ENCODE data around the gene KSR2.

Gene KSR2

DNA sequence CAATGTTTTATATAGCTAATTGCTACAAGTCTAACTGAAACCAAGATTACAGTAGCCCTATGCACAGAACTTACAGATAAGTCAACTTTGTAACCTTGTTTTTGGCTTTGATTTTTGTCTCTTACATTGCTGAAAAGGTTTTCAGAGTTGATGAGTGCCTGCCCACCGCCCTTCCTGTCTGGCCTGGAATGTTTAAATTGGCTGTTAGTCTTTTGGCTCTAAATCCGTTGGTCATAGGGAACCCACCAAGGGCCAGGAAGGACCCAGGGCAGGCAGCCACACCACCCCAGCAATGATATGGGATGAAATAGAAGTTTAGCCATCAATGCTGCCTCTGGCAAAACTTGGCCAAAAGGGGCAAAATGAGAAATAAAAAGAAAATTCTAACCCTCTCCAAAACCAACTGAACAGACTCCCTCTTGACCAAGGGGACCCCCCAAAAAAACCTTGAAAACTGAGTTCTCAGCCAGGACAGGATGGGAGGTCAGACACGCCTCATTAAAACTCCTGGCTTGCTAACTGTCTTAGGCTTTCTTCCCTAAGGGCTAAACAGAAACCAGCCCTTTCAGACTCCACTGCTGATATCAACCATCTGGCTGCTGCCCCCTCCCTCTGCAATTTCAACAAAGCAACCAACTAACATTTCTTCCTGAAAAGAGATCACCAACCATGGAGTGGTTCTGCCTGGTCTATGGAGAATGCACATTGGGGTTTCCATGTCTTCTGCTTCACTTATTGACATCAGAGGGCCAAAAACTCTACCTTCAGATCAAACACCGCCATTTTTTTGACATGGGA, 365.3 kb downstream of the KSR2 start:
- no peak for DNase-seq

DNA sequence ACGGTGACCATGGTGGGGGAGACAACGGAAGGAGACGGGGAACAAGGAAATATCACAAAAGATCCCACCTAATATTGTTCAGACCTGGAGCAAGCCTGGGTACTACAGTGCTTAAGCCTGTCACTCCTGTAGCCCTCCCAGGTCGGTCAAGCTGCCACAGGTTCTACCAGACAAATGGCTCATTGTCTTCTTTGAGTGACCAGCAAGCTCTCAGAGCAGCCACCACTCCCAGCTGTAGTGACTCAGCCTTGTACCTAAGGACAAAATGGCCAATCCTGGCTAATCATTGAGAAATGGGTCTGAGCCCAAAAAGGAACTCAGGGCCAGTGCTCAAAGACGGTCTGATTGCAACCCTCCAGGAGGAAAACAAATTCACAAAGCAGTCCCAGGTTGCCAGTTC, 368.9 kb downstream of the KSR2 start:
- no peak for DNase-seq

DNA sequence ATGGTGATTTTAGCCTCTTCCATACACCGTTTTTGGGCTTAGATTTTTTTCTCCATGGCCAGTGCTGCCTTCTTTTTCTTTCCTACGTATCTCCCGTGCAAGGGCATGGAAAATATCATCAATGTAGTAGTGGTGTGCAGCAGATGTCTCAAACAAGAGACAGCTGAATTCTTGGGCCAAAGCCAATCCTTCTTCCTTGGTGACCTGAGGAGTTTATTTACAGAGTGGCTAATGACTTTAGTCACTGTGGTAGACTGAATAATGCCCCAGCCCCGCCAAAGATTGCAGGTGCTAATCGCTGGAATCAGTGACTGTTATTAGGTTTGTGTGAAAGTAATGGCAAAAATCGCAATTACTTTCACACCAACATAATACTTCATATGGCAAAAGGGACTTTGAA, 371.8 kb downstream of the KSR2 start:
- DNase-seq: no peak

DNA sequence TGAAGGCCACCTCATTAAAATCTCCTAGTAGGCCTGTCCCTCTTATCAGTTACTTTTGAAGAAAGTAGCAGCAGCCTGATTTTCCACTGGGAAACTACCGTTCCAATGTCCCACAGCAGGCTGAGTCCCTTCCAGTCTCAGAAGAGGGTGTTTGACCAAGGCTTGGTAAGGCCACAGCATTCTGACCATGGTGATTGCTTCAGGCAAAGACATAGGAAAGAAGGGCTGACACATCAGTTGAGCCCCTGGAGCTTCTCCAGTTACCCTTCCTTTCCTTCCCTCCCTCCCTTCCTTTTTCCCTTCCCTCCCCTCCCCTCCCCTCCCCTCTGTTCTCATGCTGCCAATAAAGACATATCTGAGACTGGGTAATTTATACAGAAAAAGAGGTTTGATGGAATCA, 373.0 kb downstream of the KSR2 start:
- DNase-seq: no peak

DNA sequence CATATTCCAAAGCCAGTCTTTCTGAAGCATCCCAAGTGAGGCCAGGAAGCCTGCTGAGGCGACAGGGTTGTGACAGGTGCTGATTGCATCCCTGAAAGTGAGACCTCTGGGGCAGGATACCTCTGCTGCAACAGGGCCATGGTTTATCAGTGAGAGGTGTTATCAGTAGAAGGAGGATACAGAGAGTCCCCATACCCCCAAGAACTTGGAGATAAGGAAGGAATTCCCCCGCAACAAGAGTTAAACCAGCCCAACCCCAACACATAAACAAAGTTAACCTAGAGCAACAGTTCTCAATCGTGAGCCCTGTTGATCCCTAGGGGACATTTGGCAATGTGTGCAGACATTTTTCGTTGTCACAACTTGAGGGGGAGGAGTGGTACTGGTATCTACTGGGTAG, 374.3 kb downstream of the KSR2 start:
- DNase-seq: no peak

DNA sequence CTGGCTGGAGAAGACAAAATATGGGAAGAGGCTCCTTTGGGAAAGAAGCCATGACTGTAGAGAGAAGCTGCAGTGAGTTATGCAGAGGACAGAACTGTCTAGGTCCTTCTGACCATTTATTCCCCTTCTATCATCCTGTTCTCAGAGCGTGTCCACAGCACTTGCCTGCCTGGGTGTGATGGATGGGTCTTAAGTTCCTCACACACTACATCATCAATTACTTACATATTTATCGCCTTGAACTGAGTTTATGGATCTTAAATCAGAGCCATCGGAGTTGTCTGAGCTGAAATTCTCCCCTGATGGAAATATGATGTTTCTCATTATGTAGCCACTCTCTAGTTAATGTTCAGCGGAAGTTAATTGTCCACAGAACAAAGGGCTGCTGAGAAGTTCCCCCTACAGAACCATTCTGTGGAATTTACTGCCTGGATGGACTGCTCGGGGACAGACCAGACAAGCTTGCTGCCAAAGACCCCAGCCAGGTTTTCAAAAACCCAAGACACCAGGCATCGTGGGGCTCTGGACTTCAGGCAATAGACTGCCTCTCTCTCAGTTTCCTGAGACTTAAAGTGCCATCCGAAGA, 374.9 kb downstream of the KSR2 start:
- DNase-seq: no peak

DNA sequence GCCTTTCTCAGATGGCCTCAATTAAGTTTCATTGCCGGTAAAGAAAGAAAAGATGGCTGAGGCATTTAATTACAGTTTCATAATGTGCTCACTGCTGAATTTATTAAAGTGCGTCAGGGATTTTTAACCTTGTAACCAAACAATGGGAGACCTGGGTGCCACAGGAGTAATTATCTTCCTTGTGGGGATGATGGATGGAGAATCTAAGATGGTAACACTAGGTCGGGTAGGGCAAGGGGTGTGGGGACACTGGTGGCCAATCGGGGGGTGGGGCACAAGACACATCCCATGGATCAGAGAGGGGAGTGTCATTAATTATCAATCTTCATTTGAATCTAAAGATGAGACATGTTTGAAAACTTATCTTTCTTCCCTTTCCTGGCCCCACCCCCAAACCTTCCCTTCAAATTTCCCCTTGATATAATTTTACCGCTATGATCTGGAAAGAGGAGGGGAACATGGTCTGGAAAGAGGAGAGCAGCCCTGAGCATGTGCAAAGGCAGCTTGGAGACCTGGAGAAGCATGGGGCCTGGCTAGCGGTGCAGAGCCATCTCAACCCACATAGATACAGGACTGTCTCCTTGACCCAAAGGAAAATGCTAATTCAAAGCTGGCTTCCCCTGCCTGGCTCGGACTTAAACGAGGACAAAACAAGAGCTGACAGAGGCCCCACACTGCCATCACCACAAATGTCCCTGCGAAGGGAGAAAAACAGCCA, 376.0 kb downstream of the KSR2 start:
- no peak for DNase-seq

DNA sequence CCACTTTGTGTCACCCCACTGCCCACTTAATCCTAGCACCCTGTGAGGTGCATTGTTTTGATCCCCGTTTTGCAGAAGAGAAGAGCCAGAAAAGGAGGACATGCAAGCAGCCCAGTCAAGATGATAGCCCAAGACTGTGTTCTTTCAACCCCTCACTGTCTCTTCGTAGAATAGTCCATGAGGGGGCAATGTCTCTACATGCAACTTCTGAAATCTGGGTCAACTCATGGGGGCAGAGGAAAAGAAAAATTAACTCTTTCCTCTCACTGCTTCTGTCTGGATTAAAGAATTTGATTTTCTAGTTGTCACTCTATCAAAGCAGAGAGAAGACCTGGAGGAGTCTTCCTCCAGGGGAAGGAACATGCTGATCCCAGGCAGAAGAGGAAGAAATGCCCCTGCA, 377.8 kb downstream of the KSR2 start:
- DNase-seq: no peak

DNA sequence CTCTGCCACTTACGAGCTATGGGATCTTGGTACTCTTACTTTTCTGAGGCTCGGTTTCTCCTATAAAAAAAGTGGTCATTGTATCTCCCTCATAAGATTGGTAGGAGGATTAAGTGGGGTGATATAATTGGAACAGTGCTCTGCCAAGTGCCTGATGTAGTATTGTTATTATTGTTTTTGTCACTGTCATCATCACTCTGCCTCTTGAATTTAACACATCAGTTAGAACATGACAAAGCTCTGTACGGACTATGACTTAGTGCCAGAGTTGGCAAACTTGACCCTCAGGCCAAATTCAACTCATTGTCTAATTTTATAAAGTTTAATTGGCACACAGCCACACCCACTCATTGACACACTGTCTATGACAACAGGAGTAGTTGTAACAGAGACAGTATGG, 378.4 kb downstream of the KSR2 start:
- no peak for DNase-seq

DNA sequence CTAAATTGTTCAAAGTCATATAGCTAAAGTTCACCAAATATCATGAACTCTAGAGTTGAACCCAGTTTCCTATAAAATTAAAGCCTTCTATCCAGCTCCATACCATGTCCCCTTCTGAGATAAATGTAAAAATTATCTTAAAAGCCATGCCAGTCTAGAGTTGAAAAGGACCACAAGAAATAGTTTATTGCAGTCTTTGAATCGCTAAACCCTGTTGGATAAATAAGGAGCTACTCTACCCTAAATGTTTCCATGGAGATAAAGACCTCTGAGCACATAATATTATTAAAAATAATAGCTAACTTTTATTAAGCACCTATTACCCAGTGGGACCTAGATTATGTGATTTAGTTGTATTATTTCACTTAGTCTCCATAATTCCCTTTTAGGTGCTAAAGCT, 379.8 kb downstream of the KSR2 start:
- no peak for DNase-seq

DNA sequence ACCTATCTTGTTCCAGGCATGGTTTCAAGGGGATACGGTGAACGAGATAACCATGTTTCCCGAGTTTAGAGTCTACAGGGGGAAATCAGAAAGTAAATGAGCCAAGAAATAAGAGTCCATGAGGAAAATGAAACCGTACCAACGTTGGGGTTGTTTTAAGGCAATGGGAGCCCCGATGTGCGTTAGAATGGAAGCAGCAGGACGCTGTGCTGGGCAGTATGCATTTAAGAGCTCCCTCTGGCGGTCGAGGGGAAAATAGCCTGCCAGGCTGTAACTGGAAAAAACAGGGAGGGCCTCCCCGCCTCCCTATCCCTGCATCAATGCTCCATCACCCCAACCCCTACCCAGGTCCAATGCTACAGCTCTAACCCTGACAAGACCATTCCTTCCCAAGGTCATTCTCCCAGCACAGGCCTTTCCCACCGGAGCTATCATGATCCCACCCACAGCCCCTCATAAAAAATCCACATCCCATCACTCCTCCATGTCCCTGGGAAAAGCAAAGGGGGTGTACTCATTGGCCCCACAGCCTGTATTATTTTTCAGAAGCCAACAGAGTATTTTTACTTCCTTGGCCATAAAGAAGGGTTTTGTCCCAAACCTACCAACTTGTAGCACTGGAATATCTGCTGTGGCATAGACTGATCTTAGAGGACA, 381.0 kb downstream of the KSR2 start:
- no peak for DNase-seq

DNA sequence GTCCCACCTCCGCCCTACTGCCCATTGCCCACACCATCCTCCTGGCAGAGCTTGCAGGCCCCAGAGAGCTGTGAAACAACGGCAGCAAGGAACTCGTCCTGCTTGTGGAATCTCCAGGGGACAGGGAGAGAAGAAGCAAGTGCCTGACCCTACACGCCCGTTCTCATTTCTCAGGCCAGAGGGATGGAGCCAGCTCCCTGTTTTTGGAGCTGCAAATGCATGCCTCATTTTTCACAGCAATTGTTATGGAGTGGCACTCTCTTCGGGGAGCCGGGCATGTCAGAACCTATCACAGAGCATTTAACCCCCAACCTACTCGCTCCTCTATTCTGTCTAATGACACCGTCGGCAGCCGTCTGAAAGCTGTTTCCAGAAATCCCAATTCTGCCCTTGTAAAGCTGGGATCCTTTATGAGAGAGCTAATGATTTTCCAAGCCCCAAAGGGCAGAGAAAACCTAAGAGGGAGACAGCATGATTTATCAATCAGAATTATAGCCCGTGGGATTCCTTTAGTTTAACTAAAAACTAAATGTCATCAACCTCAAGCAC, 385.0 kb downstream of the KSR2 start:
- no peak for DNase-seq

DNA sequence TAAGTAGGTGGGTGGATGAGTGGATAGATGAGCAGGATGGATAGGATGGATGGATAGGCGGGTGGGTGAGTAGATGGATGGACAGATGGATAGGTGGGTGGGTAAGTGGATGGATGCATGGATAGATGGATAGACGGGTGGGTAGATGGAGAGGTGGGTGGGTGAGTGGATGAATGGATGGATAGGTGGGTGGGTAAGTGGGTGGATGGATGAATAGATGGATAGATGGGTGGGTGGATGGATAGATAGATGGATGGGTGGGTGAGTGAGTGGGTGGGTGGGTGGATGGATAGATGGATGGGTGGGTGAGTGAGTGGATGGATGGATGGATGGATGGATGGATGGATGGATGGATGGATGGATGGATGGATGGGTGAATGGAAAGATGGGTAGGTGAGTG, 385.7 kb downstream of the KSR2 start:
- no peak for DNase-seq

DNA sequence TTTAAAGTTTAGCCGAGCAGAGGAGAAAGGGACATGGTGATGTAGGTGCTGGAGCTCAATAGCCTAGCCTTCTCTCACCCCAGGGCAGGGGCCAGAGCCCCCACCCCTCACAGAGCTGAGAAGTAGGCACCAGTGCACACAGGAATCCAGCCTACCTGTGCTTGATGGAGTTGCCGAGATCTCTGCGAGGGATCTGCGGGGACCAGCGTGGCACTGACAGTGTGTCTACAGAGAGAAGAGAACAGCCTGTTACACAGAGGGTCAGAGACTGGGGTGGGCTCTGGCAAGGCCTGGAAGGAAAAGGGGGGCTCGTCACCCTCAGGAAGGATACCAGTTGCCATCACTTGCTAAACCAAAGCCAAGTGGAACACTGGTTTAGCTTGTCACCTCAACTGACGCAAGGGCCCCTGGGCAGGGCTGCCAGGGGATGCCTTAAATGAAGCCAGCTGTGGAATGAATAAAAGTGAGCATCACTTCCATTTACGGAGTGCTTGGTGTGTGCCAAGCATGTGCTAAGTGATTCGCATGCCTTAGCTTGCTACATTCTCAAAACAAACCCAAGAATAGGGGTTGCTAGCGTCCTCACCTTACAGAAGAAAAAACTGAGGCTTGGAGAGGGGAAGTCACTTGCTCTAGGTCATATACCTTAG, 386.5 kb downstream of the KSR2 start:
- DNase-seq: no peak

DNA sequence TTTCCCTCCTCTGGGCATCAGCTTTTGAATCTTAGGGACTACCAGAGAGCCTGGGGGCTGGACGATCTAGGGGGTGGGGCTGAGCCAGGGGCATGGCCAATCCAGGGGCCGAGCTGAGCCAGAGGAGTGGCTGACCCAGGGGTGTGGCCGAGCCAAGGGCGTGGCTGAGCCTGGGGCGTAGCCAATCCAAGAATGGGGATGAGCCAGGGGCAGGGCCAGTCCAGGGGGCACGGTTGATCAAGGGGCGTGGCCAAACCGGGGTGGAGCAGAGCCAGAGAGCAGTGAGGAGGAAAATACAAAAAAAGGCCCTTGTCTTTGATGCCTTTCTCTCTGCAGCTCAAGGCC, 388.1 kb downstream of the KSR2 start:
- no peak for DNase-seq

DNA sequence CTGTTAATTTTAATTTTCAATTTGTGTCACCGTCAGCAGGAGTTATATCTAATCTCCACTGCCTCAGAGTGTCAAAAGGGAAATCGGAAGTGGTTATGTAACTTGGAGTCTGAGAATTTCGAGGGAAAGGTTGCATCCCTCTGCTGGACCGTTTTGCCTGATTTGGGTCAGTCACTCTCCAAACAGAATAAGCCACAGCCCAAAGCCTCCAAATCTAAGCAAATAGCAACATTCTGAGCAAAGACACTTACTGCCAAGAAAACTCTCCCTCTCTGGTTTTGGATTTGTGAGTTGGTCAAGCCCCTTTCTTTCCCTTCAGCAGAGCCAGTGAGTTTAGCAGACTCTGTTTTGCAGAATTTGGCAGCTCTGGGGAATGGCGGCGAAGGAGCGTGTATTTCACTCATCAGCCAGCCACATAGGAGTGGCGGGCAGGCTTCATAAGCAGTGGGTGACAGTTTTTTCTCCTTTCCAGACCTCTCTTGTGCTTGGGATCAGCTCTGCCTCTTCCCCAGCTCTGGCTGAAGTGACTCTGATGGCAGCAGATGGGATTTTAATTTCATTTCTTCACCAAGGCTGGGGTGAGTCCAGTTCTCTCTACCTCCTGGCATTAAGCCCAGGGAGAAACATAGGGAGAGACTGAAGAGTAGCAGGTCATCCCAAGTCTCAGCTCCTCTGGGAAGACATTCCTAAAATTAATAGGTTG, 388.6 kb downstream of the KSR2 start:
- no peak for DNase-seq

DNA sequence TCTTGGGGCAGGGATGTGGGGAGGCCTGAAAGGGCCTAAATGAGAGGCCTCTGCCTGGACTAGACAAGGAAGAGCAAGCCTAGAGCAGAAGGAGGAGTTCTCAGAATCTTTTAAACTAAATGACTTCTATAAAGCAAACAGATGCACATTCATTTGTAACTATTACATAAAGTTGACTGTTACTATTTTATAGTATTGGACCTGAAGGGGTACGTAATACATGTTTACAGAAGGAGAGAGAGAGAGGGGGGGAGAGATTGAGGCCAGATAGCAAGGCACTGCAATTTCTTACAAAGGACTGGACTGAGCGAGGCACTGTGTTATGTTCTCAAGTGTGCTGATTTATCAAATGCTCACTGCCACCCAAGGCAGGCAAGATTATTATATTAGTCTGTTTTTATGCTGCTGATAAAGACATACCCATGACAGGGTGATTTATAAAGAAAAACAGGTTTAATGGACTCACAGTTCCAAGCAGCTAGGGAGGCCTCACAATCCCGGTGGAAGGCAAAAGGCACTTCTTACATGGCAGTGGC, 391.6 kb downstream of the KSR2 start:
- DNase-seq: no peak

DNA sequence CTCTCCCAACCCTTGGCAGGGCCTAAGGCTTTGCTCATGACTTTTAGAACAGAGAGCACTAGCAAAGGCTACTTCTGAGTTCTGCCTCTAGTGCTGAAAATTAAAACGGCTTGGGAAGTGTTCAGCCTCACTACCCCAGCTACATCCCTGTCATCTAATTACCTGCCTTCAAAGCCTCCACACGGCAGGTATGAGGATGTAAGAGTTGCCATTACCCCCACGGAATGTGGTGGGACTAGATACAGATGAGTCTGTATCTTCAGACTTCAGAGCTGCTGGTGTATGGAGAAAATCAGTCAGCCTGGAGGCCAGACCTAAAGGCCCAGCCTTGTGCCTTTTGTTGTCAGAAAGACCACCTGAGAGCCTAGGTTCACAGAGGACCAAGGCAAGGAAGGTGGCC, 392.7 kb downstream of the KSR2 start:
- no peak for DNase-seq

DNA sequence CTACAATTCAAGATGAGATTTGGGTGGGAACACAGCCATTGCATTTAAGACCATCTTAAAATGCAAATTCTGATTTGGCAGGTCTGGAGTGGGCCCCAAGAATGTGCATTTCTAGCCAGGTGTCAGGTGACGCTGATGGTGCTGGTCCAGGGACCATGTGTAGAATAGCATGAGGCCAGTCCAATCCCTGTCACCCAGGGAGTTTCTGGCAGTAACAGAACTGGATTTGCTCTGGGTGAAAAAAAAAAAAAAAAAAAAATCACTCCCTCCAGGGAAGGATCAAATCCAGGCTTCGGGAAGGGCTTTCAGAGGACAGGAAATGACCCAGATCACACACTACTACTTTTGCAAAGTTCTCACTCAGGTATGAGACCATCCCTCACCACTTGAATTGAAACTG, 394.1 kb downstream of the KSR2 start:
- DNase-seq: no peak

DNA sequence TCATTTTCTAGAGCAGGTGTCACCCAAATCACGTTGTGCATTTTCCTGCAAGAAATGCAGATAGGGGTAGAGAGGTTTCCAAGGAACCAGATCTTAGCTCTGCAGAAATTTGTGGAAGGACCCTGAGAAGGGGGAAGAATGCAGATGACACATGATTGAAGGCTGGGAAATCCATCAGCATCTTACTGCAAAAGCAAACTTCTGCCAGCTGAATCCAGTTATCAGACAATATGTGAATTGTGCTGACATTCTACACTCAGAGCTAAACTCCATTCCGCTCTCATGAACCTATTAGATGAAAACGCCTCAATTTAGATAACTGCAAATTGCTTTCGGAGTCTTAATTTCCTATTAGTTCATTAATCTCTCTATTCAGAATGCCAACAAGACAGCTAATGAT, 396.0 kb downstream of the KSR2 start:
- DNase-seq: no peak

DNA sequence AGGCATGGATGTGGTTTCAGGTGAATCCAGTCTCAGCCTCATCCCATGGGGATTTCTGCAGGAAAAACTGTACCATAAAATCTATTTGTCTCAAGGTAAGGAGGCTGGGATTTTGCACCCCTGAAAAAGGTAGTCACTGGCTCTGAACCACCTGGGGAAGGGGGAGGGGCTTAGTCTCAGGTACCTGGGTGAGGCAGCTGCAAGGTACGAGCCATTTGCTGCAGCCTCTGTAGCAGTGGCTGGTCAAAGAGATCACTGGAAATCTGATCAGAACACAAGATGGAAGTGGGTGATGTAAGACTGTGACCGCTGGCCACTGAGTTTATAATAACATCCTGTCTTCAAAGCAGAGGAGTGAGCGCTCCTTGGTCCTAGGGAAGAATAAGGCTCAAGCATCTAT, 397.5 kb downstream of the KSR2 start:
- DNase-seq: no peak

DNA sequence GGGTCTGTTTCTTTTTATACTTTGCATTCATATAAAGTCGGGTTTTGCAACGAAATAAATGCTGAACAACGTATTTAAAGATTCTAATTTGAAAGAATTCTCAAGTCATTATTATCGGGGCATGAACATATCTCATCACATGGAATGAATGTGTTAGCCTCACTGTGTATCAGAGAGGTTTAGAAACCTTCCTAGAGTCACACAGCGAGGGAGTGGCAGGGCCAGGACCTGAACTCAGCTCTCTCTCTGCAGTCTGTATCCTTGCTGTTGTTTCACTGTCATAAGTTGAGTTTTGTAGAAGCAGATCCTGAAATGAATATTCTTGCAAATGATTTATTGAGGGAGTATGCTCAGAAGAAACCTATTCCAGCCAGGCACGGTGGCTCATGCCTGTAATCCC, 398.2 kb downstream of the KSR2 start:
- no peak for DNase-seq

All from NCI-H446 treated with DMSO at 0.1 percent for 48 hours (cell line).